ENCODE data around the gene CCSER1. TPM values are rescaled to one million over a fixed set of nuclear protein-coding genes. Genes with fewer than 3 reads are reported as not detected.

The CCSER1 gene
- total and polyA plus RNA-seq, 2 donors (not counting 1 experiment from before 2014, with no cell fraction given), result under 0.01 TPM; not detected in 1

GRCh38 chr4:90438522-90438921 lies 311.3 kb downstream of the CCSER1 start:
- no peak for TF ChIP-seq CTCF (conservative IDR thresholded peaks at IDR 0.05 in 1 of 2, IDR thresholded peaks at IDR 0.05 in 1 of 2; ENCODE audit: low read depth in 1 of 2, low read length in 2 of 2)
- TF ChIP-seq EZH2 (IDR thresholded peaks at IDR 0.05; ENCODE audit: low read length, missing control alignments), result no peak

GRCh38 chr4:90441770-90442169 lies 314.6 kb downstream of the CCSER1 start:
- no peak for TF ChIP-seq EZH2 (IDR thresholded peaks at IDR 0.05; ENCODE audit: low read length, missing control alignments)
- TF ChIP-seq CTCF (conservative IDR thresholded peaks at IDR 0.05 in 1 of 2, IDR thresholded peaks at IDR 0.05 in 1 of 2; ENCODE audit: low read depth in 1 of 2, low read length in 2 of 2), result no peak
- Histone ChIP-seq H3K4me2 (ENCODE audit: extremely low read depth, insufficient read depth, low read length) (no peak overlapping the region), H4K20me1 (ENCODE audit: control insufficient read depth, extremely low read depth, insufficient read depth, low read length) (no peaks in the 10 kb centered on the region), H3K9me3 (ENCODE audit: control insufficient read depth, insufficient read depth, low read depth, low read length) (no peaks in the 10 kb centered on the region), H3K36me3 (ENCODE audit: control insufficient read depth, insufficient read depth, low read length) (no peaks in the 10 kb centered on the region), H3K27ac (ENCODE audit: insufficient read depth, low read length) (no peak overlapping the region), H2AFZ (ENCODE audit: low read length) (no peak overlapping the region), H3K79me2 (ENCODE audit: control insufficient read depth, insufficient read depth, low read length) (no peaks in the 10 kb centered on the region), H3K27me3 (ENCODE audit: control insufficient read depth, insufficient read depth, low read length) (no peaks in the 10 kb centered on the region), H3K9ac (ENCODE audit: insufficient read depth, low read length) (no peak overlapping the region), H3K4me1 (ENCODE audit: control insufficient read depth, extremely low read depth, insufficient read depth, low read length) (no peaks in the 10 kb centered on the region), H3K4me3 (replicated peaks in 1 of 4; ENCODE audit: control extremely low read depth in 1 of 4, insufficient read depth in 1 of 4, low read depth in 3 of 4, low read length in 4 of 4) (no peak overlapping the region)
- DNase-seq (ENCODE audit: low read depth in 2 of 2), result no peak

More at GRCh38 chr4:90438522-90438921, 311.3 kb downstream of the CCSER1 start:
- Histone ChIP-seq H3K9ac (ENCODE audit: insufficient read depth, low read length) (no peak overlapping the region), H4K20me1 (ENCODE audit: control insufficient read depth, extremely low read depth, insufficient read depth, low read length) (no peaks in the 10 kb centered on the region), H3K4me3 (replicated peaks in 1 of 4; ENCODE audit: control extremely low read depth in 1 of 4, insufficient read depth in 1 of 4, low read depth in 3 of 4, low read length in 4 of 4) (no peak overlapping the region), H3K79me2 (ENCODE audit: control insufficient read depth, insufficient read depth, low read length) (no peaks in the 10 kb centered on the region), H3K4me1 (ENCODE audit: control insufficient read depth, extremely low read depth, insufficient read depth, low read length) (no peaks in the 10 kb centered on the region), H3K4me2 (ENCODE audit: extremely low read depth, insufficient read depth, low read length) (no peak overlapping the region), H2AFZ (ENCODE audit: low read length) (no peak overlapping the region), H3K27me3 (ENCODE audit: control insufficient read depth, insufficient read depth, low read length) (no peaks in the 10 kb centered on the region), H3K36me3 (ENCODE audit: control insufficient read depth, insufficient read depth, low read length) (no peaks in the 10 kb centered on the region), H3K27ac (ENCODE audit: insufficient read depth, low read length) (no peak overlapping the region), H3K9me3 (ENCODE audit: control insufficient read depth, insufficient read depth, low read depth, low read length) (no peaks in the 10 kb centered on the region)
- no peak for DNase-seq (ENCODE audit: low read depth in 2 of 2)

GRCh38 chr4:90442619-90443018 lies 315.4 kb downstream of the CCSER1 start:
- Histone ChIP-seq H4K20me1 (ENCODE audit: control insufficient read depth, extremely low read depth, insufficient read depth, low read length) (no peaks in the 10 kb centered on the region), H2AFZ (ENCODE audit: low read length) (no peak overlapping the region), H3K27me3 (ENCODE audit: control insufficient read depth, insufficient read depth, low read length) (no peaks in the 10 kb centered on the region), H3K36me3 (ENCODE audit: control insufficient read depth, insufficient read depth, low read length) (no peaks in the 10 kb centered on the region), H3K4me1 (ENCODE audit: control insufficient read depth, extremely low read depth, insufficient read depth, low read length) (no peaks in the 10 kb centered on the region), H3K27ac (ENCODE audit: insufficient read depth, low read length) (no peak overlapping the region), H3K4me3 (replicated peaks in 1 of 4; ENCODE audit: control extremely low read depth in 1 of 4, insufficient read depth in 1 of 4, low read depth in 3 of 4, low read length in 4 of 4) (no peak overlapping the region), H3K9me3 (ENCODE audit: control insufficient read depth, insufficient read depth, low read depth, low read length) (no peaks in the 10 kb centered on the region), H3K4me2 (ENCODE audit: extremely low read depth, insufficient read depth, low read length) (no peak overlapping the region), H3K9ac (ENCODE audit: insufficient read depth, low read length) (no peak overlapping the region), H3K79me2 (ENCODE audit: control insufficient read depth, insufficient read depth, low read length) (no peaks in the 10 kb centered on the region)
- no peak for DNase-seq (ENCODE audit: low read depth in 2 of 2)
- TF ChIP-seq CTCF (conservative IDR thresholded peaks at IDR 0.05 in 1 of 2, IDR thresholded peaks at IDR 0.05 in 1 of 2; ENCODE audit: low read depth in 1 of 2, low read length in 2 of 2) (no peak), EZH2 (IDR thresholded peaks at IDR 0.05; ENCODE audit: low read length, missing control alignments) (no peak)

Data from fibroblast of lung (primary cell).